HG02970 (cell line): Measurements from ENCODE around the gene TAF11L2.
"Not testable (repeated sequence)": the region's sequence is repeated elsewhere in the genome, so short reads cannot be mapped to it uniquely, and the experiment has no call there.

ENCODE experiments used
- ATAC-seq: cut with Tn5 transposase; IDR thresholded peaks from one replicate; pipeline ENCODE4 v1.9.1; 2021; ENCODE audit warnings: mild to moderate bottlenecking, moderate library complexity, moderate number of reproducible peaks; ENCODE audit not compliant: unreplicated experiment, low FRiP score

Gene TAF11L2

GRCh38 chr5:17497931-17498330, at the start of gene TAF11L2:
Gene TAF11L2 (plus strand): TSS chr5:17498231.
- not testable (repeated sequence) for ATAC-seq

GRCh38 chr5:17448877-17449276, 49.2 kb upstream of the TAF11L2 start:
- no peak for ATAC-seq

GRCh38 chr5:17452936-17453335, 45.1 kb upstream of the TAF11L2 start:
- no peak for ATAC-seq

- no peak for ATAC-seq
These were observed 42.1 kb upstream of the TAF11L2 start for GRCh38 chr5:17455942-17456341.

GRCh38 chr5:17461793-17462192, 36.2 kb upstream of the TAF11L2 start:
- ATAC-seq = no peak

- ATAC-seq = no peak
These were observed 34.4 kb upstream of the TAF11L2 start for GRCh38 chr5:17463653-17464052.

GRCh38 chr5:17470064-17470463, 28.0 kb upstream of the TAF11L2 start:
- ATAC-seq = no peak

- ATAC-seq = not testable (repeated sequence)
These were observed 23.0 kb upstream of the TAF11L2 start for GRCh38 chr5:17475064-17475463.

- ATAC-seq = no peak
These were observed 21.0 kb upstream of the TAF11L2 start for GRCh38 chr5:17477043-17477442.

GRCh38 chr5:17477573-17478265, 20.3 kb upstream of the TAF11L2 start:
- no peak for ATAC-seq

- ATAC-seq = no peak
These were observed 16.7 kb upstream of the TAF11L2 start for GRCh38 chr5:17481378-17481777.

- ATAC-seq = no peak
These were observed 15.2 kb upstream of the TAF11L2 start for GRCh38 chr5:17482790-17483189.

- not testable (repeated sequence) for ATAC-seq
These were observed 11.4 kb upstream of the TAF11L2 start for GRCh38 chr5:17486464-17487173.

- ATAC-seq = no peak
These were observed 10.9 kb upstream of the TAF11L2 start for GRCh38 chr5:17487174-17487512.

- ATAC-seq = not testable (repeated sequence)
These were observed 6.8 kb upstream of the TAF11L2 start for GRCh38 chr5:17491257-17491656.

GRCh38 chr5:17492770-17493169, 5.3 kb upstream of the TAF11L2 start:
- ATAC-seq = no peak

GRCh38 chr5:17497446-17497845, 585 bp upstream of the TAF11L2 start:
- no peak for ATAC-seq

- no peak for ATAC-seq
These were observed 13.8 kb downstream of the TAF11L2 start for GRCh38 chr5:17511775-17512325.

- not testable (repeated sequence) for ATAC-seq
These were observed 19.5 kb downstream of the TAF11L2 start for GRCh38 chr5:17517526-17517925.

- not testable (repeated sequence) for ATAC-seq
These were observed 20.0 kb downstream of the TAF11L2 start, which contains the start of gene TAF11L3 for GRCh38 chr5:17518067-17518466. Gene TAF11L3 (plus strand): TSS chr5:17518367.

GRCh38 chr5:17519508-17519907, 21.5 kb downstream of the TAF11L2 start:
- ATAC-seq = not testable (repeated sequence)

- ATAC-seq = not testable (repeated sequence)
These were observed 23.5 kb downstream of the TAF11L2 start, which contains the start of gene TAF11L4 for GRCh38 chr5:17521501-17521900. Gene TAF11L4 (plus strand): TSS chr5:17521801.
